GM21723 (cell line): ENCODE results near the gene ANLN.
"Not testable (repeated sequence)": the region's sequence is repeated elsewhere in the genome, so short reads cannot be mapped to it uniquely, and the experiment has no call there.

Experiments used
- ATAC-seq: cut with Tn5 transposase; IDR thresholded peaks from one replicate; pipeline ENCODE4 v1.9.1; 2021; ENCODE audit warnings: mild to moderate bottlenecking, moderate library complexity; ENCODE audit not compliant: unreplicated experiment

The ANLN gene

GRCh38 chr7:36462551-36463137 lies 73.0 kb downstream of the ANLN start:
- ATAC-seq = no peak

- ATAC-seq = no peak
Measured at GRCh38 chr7:36464271-36464670, 74.6 kb downstream of the ANLN start.

GRCh38 chr7:36466001-36466400 lies 76.3 kb downstream of the ANLN start:
- ATAC-seq = not testable (repeated sequence)

- ATAC-seq = no peak
Measured at GRCh38 chr7:36468370-36469101, 78.9 kb downstream of the ANLN start.

GRCh38 chr7:36469236-36469635 lies 79.6 kb downstream of the ANLN start:
- no peak for ATAC-seq

GRCh38 chr7:36472141-36472729 lies 82.6 kb downstream of the ANLN start:
- ATAC-seq = no peak

- ATAC-seq = no peak
Measured at GRCh38 chr7:36473454-36474282, 84.0 kb downstream of the ANLN start.

- no peak for ATAC-seq
Measured at GRCh38 chr7:36474283-36475010, 84.8 kb downstream of the ANLN start.

- ATAC-seq = no peak
Measured at GRCh38 chr7:36475011-36475342, 85.3 kb downstream of the ANLN start.

- no peak for ATAC-seq
Measured at GRCh38 chr7:36475381-36475780, 85.7 kb downstream of the ANLN start.

- no peak for ATAC-seq
Measured at GRCh38 chr7:36478745-36479144, 89.1 kb downstream of the ANLN start.

GRCh38 chr7:36483853-36484252 lies 94.2 kb downstream of the ANLN start:
- ATAC-seq = not testable (repeated sequence)

- ATAC-seq = no peak
Measured at GRCh38 chr7:36484265-36484664, 94.6 kb downstream of the ANLN start.

- no peak for ATAC-seq
Measured at GRCh38 chr7:36486336-36486735, 96.7 kb downstream of the ANLN start.

- no peak for ATAC-seq
Measured at GRCh38 chr7:36487756-36488336, 98.2 kb downstream of the ANLN start.

GRCh38 chr7:36488672-36489071 lies 99.0 kb downstream of the ANLN start:
- ATAC-seq = not testable (repeated sequence)

- no peak for ATAC-seq
Measured at GRCh38 chr7:36490419-36490830, 100.8 kb downstream of the ANLN start.

GRCh38 chr7:36491317-36491716 lies 101.7 kb downstream of the ANLN start:
- no peak for ATAC-seq

GRCh38 chr7:36496576-36496975 lies 106.9 kb downstream of the ANLN start:
- ATAC-seq = no peak

- ATAC-seq = not testable (repeated sequence)
Measured at GRCh38 chr7:36497176-36497575, 107.5 kb downstream of the ANLN start.
